ENCODE results near the gene PRRC2A.
A peak's percentile ranks its signal among the peaks of the same experiment; 100 is the strongest.

Gene PRRC2A

DNA sequence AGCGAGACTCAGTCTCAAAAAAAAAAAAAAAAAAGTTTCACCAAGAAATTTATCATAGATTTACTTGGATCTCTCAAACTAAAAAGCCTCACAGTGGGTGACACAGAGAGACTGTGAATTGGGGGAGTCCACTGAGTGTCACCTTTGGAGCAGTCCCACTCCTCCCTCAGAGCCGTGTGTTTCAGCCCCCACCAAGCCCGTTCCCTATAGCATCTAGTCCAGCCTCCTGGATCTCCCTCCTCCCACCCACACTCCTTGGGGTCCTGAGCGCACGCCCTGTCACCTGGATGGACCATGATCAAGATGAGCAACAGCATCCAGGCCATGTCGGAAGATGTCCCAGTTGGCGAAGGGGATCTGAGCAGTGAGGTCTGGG, 28.1 kb upstream of the PRRC2A start:
- Mint-ChIP-seq H3K27me3 (no peaks in the 10 kb centered on the region), H3K27ac (peak overlapping the region; percentile 71 to 91), H3K4me3 (peak overlapping the region; percentile 77 to 78), H3K4me1 (ENCODE audit: low read depth in 2 of 2) (peaks cover 44 to 59% of the 10 kb centered on the region in 2 donors), H3K36me3 (ENCODE audit: insufficient read depth) (peaks cover 31% of the 10 kb centered on the region), H3K9me3 (no peaks in the 10 kb centered on the region)
- ATAC-seq (replicated peaks) (peak; percentile 19), DNase-seq (no peak)

DNA sequence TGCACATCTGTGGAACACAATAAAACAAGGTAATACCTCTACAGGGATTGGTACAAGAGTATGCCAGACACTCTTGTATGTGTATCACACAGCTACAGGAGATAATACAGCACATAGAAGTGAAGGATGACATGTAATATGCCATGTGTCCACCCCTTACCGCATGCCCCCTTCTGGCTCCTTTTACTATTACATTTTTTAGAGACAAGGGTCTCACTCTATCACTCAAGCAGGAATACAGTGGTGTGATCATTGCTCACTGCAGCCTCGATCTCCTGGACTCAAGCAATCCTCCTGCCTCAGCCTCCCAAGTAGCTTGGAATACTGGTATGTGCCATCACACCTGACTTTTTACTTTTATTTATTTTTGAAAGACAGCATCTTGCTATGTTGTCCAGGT, 23.5 kb upstream of the PRRC2A start:
- no peaks in the 10 kb centered on the region for H3K9me3 Mint-ChIP-seq
- ATAC-seq (replicated peaks) (peak; percentile 60), DNase-seq (peak; percentile 47 to 51 (median 49))
- H3K27ac Mint-ChIP-seq: peak overlapping the region in 1 of 2 donors; percentile 56
- H3K27me3 Mint-ChIP-seq: no peaks in the 10 kb centered on the region
- H3K36me3 Mint-ChIP-seq (ENCODE audit: insufficient read depth): peaks cover 28% of the 10 kb centered on the region
- peak overlapping the region in 1 of 2 donors; percentile 47 for H3K4me3 Mint-ChIP-seq
- peaks cover 33 to 42% of the 10 kb centered on the region in 2 donors for H3K4me1 Mint-ChIP-seq (ENCODE audit: low read depth in 2 of 2)

DNA sequence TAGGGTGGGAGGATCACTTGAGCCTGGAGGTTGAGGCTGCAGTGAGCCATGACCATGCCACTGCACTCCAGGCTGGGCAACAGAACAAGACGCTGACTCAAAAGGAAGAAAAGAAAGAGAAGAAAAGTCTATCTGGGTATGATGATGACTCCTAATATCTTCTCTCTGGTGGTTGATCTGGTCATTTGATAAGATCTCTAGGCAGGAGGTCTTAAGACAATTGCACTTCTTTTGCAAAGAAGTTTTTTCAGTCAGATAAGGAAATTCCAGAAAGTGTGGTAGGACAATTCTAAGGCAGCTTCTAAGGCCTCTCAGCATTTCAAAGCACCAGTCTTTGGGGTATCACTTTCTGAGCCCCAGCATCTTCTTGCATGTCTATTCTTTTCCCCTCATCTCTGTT, 13.2 kb upstream of the PRRC2A start:
- Mint-ChIP-seq H3K4me3 (no peak overlapping the region), H3K36me3 (ENCODE audit: insufficient read depth) (peaks cover 4% of the 10 kb centered on the region), H3K27me3 (no peaks in the 10 kb centered on the region), H3K9me3 (no peaks in the 10 kb centered on the region), H3K4me1 (ENCODE audit: low read depth in 2 of 2) (no peaks in the 10 kb centered on the region), H3K27ac (no peak overlapping the region)
- DNase-seq (no peak), ATAC-seq (replicated peaks) (no peak)

DNA sequence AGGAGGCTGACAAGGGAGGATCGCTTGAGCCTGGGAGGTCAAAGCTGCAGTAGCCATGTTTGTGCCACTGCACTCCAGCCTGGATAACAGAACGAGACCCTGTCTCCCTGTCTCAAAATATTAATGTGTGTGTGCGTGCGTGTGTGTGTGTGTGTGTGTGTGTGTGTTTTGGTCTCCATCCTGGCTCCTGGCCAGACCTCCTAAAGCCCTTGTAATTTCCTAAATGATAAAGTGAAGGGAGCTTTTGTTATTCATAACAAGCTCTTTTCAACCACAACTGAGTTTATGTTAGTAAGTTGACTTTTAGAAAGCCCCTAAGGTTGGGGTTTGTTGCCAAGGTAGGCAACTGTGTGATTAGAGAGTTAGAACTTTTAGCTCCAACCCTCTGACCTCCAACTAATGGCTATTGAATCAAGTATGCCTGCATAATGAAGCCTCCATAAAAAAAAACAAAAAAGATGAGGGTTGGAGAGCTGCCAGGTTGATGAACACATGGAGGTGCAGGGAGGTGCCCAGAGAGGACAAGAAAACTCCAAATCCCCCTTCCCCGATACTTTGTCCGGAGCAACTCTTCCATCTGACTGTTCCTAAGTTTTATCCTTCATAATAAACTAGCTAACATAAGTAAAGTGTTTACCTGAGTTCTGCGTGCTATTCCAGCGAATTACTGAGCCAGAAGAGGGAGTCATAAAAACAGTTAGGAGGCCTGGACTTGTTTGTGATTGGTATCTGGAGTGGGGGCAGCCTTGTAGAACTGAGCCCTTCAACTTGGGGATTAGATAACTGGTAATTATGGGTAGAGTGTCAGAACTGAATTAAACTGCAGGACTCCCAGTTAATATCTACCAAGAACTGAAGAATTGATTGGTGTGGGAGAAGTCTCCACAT, 10.8 kb upstream of the PRRC2A start:
- ATAC-seq (replicated peaks): no peak
- no peaks in the 10 kb centered on the region for H3K9me3 Mint-ChIP-seq
- H3K4me3 Mint-ChIP-seq: no peak overlapping the region
- no peaks in the 10 kb centered on the region for H3K27me3 Mint-ChIP-seq
- peaks cover 4% of the 10 kb centered on the region for H3K36me3 Mint-ChIP-seq (ENCODE audit: insufficient read depth)
- no peak overlapping the region for H3K27ac Mint-ChIP-seq
- no peak for DNase-seq
- no peaks in the 10 kb centered on the region for H3K4me1 Mint-ChIP-seq (ENCODE audit: low read depth in 2 of 2)

DNA sequence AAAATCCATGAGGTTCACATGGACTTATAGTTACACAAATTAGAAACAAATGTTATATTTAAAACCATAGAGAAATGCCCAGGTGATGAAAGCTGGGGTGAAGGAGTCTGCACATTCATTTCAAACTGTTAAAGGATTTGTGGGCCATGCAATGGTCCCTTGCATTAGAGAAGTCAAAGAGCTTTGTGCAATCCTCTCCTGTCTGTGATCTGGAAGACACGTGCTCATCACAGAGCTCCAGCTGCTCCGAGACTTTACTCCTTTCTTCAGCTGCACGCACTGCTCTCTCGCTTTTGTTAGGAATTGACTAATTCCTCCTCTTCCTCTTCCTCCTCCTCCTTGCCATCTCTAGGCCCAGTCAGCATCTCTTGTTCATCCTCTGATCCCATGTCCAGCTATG, 9.5 kb upstream of the PRRC2A start:
- Mint-ChIP-seq H3K4me3 (no peak overlapping the region), H3K4me1 (ENCODE audit: low read depth in 2 of 2) (peaks cover 0 to 3% of the 10 kb centered on the region in 2 donors), H3K27ac (no peak overlapping the region), H3K9me3 (no peaks in the 10 kb centered on the region), H3K27me3 (no peaks in the 10 kb centered on the region), H3K36me3 (ENCODE audit: insufficient read depth) (peaks cover 4% of the 10 kb centered on the region)
- ATAC-seq (replicated peaks) (no peak), DNase-seq (no peak)

DNA sequence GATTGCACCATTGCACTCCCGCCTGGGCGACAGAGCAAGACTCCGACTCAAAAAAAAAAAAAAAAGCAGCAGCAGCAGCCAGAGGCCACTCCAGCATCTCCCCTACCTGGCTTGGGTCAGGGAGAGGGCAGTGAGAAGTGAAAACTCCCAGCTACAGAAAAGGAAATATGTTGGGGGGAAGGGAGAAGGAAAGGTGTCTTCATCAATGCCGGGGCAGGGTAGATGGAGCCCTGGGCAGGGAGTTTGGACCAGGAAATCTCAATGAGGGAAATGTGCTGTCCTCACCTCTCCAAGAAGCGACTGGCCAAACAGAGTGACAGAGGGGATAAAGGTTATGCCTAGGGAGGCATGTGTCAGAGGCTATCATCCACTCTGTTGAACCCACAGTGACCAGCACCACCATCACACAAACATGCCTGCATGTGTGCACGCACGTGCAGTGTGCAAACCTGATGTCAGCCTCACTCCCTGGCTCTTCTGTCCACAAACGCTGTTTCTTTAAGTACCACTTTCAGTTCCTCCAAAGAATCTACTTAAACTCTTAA, 6.4 kb upstream of the PRRC2A start:
- H3K9me3 Mint-ChIP-seq: no peaks in the 10 kb centered on the region
- peaks cover 11% of the 10 kb centered on the region for H3K36me3 Mint-ChIP-seq (ENCODE audit: insufficient read depth)
- H3K4me1 Mint-ChIP-seq (ENCODE audit: low read depth in 2 of 2): peaks cover 3% of the 10 kb centered on the region in 2 donors
- ATAC-seq (replicated peaks) (no peak), DNase-seq (no peak)
- no peaks in the 10 kb centered on the region for H3K27me3 Mint-ChIP-seq
- H3K4me3 Mint-ChIP-seq: no peak overlapping the region
- H3K27ac Mint-ChIP-seq: no peak overlapping the region

DNA sequence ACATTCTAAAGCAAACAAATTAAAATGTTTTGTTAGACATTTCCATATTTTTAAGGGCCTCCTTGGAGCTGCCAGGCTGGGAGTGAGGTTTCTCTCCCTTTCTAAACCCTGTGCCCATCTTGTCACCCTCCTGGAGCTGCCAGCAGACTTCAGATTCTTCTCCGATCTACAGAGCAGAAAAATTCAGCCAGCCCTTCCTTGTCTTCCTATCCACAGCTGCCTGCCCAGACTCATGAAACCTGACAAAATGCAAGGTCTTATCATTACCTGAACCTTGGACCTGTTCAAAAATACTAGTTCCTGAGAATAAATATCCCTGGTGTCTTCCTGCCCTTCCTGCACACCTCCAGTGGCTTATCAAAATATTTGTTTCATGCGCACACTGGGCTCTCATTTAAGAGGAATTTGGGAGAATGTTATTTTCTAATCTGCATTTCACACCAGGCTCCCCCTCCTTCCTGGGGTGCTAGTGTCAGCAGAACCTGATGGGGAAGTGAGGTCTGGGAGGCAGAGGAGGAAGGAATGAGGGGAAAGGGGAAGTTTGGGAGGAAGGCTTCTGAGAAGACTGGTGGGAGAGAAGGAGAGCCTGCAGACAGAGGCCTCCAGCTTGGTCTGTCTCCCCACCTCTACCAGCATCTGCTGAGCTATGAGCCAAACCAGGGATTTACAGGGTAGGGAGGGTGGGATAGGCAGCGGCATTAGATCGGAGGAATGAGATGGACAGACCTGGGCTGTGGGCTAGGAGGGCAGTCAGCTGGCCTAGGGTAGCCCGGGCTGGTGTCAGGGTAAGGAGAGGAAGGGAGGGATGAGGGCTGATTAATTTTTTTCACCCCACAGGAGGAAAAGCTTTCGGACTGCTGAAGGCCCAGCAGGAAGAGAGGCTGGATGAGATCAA, 5.6 kb upstream of the PRRC2A start, which contains the start of gene AIF1:
AIF1 (plus strand) TSS at position 551 of the 895 bp plus-strand sequence; CDS start at position 647, 96 bp downstream.
- H3K4me1 Mint-ChIP-seq (ENCODE audit: low read depth in 2 of 2): peaks cover 3% of the 10 kb centered on the region in 2 donors
- peak within 1 kb of the TSS; percentile 20 to 35 for H3K27ac Mint-ChIP-seq
- ATAC-seq (replicated peaks) (no peak), DNase-seq (no peak)
- H3K27me3 Mint-ChIP-seq: no peaks in the 10 kb centered on the region
- H3K9me3 Mint-ChIP-seq: no peaks in the 10 kb centered on the region
- peak within 1 kb of the TSS; percentile 1 to 53 for H3K4me3 Mint-ChIP-seq
- peaks cover 9% of the 10 kb centered on the region for H3K36me3 Mint-ChIP-seq (ENCODE audit: insufficient read depth)

DNA sequence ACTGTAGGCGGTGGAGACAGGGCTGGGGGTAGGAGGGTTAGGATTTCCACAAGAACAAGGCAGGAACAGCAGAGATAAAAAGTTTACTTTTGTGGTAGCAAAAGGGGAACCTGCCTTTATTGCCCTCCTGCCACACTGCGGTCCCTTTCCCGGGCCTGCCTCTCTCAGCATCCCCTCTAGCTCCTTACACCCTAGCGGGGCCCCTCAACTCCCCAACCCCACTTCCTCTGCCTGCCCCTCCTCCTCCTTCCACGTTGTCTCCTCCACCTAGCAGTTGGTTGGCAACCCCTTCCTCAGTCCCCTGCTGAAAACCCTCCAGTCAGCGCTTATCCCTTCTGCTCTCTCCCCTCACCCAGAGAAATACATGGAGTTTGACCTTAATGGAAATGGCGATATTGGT, 4.8 kb upstream of the PRRC2A start:
- Mint-ChIP-seq H3K27ac (peak overlapping the region; percentile 3 to 35), H3K4me3 (peak overlapping the region; percentile 1 to 31), H3K9me3 (no peaks in the 10 kb centered on the region), H3K4me1 (ENCODE audit: low read depth in 2 of 2) (peaks cover 3% of the 10 kb centered on the region in 2 donors), H3K36me3 (ENCODE audit: insufficient read depth) (peaks cover 16% of the 10 kb centered on the region), H3K27me3 (no peaks in the 10 kb centered on the region)
- no peak for DNase-seq
- ATAC-seq (replicated peaks): no peak

DNA sequence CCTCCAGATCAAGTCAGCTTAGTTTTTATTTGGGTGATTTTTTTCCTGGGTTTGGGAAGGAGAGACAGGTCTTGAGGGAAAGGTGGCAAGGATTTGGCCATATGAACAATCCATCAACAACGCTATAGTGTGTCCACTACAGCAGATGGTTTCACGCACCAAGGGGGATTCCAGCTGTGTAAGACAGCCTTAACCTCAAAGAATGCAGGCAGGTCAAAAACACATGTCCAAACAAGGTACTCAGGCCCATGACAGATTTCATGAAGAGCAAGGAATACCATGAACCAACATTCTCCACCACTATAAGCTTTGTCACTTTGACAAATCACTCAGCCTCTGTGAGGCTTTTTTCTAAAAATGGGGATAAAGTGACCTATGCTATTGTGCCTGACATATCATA, 3.5 kb upstream of the PRRC2A start:
- no peak for DNase-seq
- Mint-ChIP-seq H3K4me1 (ENCODE audit: low read depth in 2 of 2) (peaks cover 12 to 13% of the 10 kb centered on the region in 2 donors), H3K4me3 (no peak overlapping the region), H3K27me3 (no peaks in the 10 kb centered on the region), H3K9me3 (no peaks in the 10 kb centered on the region), H3K36me3 (ENCODE audit: insufficient read depth) (peaks cover 24% of the 10 kb centered on the region), H3K27ac (no peak overlapping the region)
- no peak for ATAC-seq (replicated peaks)

DNA sequence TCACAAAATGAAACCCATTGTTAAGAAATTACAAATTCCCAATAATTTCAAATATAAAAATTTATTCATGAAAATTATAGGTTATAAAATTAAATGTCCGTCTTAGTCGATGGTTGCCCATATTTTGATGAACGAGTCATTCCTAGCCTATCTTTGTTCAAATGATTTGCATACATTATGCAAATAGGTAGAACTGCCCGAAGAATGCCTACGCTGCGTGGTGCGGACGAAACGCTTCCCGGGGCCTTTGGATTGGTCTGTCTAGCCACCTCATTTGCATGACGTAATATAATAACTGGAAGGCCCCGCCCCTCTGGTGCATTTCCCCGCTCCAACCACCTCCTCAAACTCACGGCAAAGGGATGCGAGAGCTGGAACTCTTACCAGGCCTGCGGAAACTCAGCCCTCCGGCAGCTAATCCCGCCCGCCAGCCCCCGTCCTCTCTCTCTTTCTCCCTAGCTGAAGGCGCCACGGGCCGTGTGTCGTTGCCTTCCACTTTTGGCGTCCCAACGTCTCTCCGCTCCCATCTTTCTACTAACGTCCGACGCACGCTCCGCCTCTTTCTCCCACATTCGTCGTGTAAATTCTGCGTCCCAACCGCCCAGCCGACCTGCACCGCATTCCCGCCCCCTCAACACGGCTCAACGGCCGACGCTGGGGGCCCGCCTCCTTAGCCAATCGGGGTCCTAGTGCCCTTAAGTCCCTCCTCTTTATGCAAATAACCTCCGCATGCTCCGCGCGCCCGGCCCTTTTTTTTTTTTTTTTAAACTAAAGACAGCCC, 520 bp upstream of the PRRC2A start:
- Mint-ChIP-seq H3K4me1 (ENCODE audit: low read depth in 2 of 2) (peaks cover 18 to 23% of the 10 kb centered on the region in 2 donors), H3K27ac (peak overlapping the region; percentile 90 to 92), H3K36me3 (ENCODE audit: insufficient read depth) (peaks cover 45% of the 10 kb centered on the region), H3K4me3 (peak overlapping the region; percentile 76 to 85), H3K27me3 (no peaks in the 10 kb centered on the region), H3K9me3 (no peaks in the 10 kb centered on the region)
- DNase-seq (peak; percentile 91 to 94 (median 93)), ATAC-seq (replicated peaks) (peak; percentile 84)

DNA sequence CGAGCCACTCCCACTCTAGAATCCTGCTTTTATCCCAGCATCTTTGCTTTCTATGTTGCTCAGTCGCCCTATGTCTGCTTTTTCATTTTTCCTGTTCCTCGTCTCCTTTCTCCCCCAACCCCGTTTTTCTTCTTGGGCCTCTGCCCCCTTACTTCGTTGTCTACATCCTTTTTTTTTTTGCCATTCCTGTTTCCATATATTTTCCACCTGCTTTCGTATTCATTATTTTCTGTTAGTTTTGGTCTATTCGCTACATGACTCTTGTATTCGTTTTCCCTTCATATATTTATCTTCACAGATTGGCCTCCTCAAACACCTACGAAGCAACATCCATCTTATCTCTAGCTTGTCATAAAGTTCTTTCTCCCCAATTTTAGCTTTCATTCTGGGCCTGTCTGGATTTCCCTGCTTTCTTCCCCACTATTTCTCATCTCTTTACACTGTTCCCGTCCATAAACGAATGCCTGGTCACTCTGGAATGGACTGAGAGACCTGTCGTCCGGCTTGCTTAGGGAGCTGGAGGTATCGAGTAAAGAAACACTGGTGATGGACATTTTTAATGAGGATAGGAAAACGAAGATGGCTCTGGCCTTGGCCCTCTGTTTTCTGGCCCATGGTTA, 915 bp downstream of the PRRC2A start:
- H3K36me3 Mint-ChIP-seq (ENCODE audit: insufficient read depth): peaks cover 60% of the 10 kb centered on the region
- peak overlapping the region; percentile 73 to 85 for H3K4me3 Mint-ChIP-seq
- H3K4me1 Mint-ChIP-seq (ENCODE audit: low read depth in 2 of 2): peaks cover 18 to 26% of the 10 kb centered on the region in 2 donors

DNA sequence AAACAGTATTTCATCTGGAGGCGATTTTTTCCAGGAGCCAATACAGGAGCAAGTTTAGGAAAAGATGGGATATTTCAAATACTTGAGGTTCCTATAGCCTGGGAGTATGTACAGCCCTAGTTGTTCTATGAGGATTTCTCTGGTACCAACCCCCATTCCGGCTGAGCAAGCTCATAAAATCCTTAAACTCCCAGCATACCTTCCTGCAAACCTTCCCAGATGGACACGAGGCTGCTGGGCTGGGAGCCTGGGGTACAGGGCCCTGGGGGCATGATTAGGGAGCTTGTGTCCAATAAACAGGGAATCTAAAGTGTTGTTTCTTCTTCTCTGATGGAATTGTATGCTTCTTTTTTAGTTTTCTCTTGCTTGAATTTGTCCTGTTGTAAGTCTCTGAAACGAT, 1.5 kb downstream of the PRRC2A start:
- no peaks in the 10 kb centered on the region for H3K9me3 Mint-ChIP-seq
- no peak for DNase-seq
- H3K4me3 Mint-ChIP-seq: peak overlapping the region; percentile 73 to 85
- no peaks in the 10 kb centered on the region for H3K27me3 Mint-ChIP-seq
- peak overlapping the region; percentile 90 to 92 for H3K27ac Mint-ChIP-seq
- peaks cover 18 to 24% of the 10 kb centered on the region in 2 donors for H3K4me1 Mint-ChIP-seq (ENCODE audit: low read depth in 2 of 2)
- peaks cover 65% of the 10 kb centered on the region for H3K36me3 Mint-ChIP-seq (ENCODE audit: insufficient read depth)
- no peak for ATAC-seq (replicated peaks)

More for the DNA sequence above, 915 bp downstream of the PRRC2A start:
- Mint-ChIP-seq H3K27ac (peak overlapping the region; percentile 90 to 92), H3K9me3 (no peaks in the 10 kb centered on the region), H3K27me3 (no peaks in the 10 kb centered on the region)
- no peak for ATAC-seq (replicated peaks)
- no peak for DNase-seq
